Small intestine (tissue), 7 donors: ENCODE results near the gene MPIG6B. TPM values are rescaled to one million over a fixed set of nuclear protein-coding genes. Genes with fewer than 3 reads are reported as not detected.

Experiments
- DNase-seq, 2 donors: peaks; one replicate each; pipeline versions ENCODE4 v3.0.0 to v3.0.0-alpha.2; 2013
- FAIRE-seq: peaks from 2 replicates; lab custom pipeline; 2012; peaks lifted over from hg19 to GRCh38; lab: Jason Lieb, UNC
- H3K27ac ChIP-seq, 3 donors: one replicate each; pipeline ENCODE4 v1.5.1; 2013; ENCODE audit warnings: low read length in 2 of 3, mild to moderate bottlenecking in 2 of 3, control low read depth in 1 of 3, inconsistent platforms in 1 of 3, low read depth in 1 of 3, moderate library complexity in 1 of 3
- H3K27me3 ChIP-seq, 3 donors: one replicate each; pipeline ENCODE4 v1.6.1; 2013; ENCODE audit warnings: low read length in 3 of 3, inconsistent platforms in 1 of 3; ENCODE audit not compliant: control insufficient read depth in 3 of 3, insufficient read depth in 3 of 3
- H3K36me3 ChIP-seq, 3 donors: one replicate each; pipeline ENCODE4 v1.6.1; 2013; ENCODE audit warnings: low read length in 3 of 3, inconsistent platforms in 1 of 3, low read depth in 1 of 3, mild to moderate bottlenecking in 1 of 3, moderate library complexity in 1 of 3; ENCODE audit not compliant: control insufficient read depth in 3 of 3, insufficient read depth in 2 of 3
- H3K4me1 ChIP-seq, 3 donors: one replicate each; pipeline ENCODE4 v1.6.1; 2013; ENCODE audit warnings: low read length in 2 of 3, inconsistent platforms in 1 of 3, low read depth in 1 of 3, mild to moderate bottlenecking in 1 of 3, moderate library complexity in 1 of 3; ENCODE audit not compliant: control insufficient read depth in 3 of 3, insufficient read depth in 2 of 3
- H3K4me3 ChIP-seq, 3 donors: one replicate each; pipeline ENCODE4 v1.5.1; 2013; ENCODE audit warnings: low read length in 3 of 3, control low read depth in 1 of 3, inconsistent platforms in 1 of 3, low read depth in 1 of 3, mild to moderate bottlenecking in 1 of 3, moderate library complexity in 1 of 3
- H3K9me3 ChIP-seq, 2 donors: one replicate each; pipeline ENCODE4 v1.6.1; 2013; ENCODE audit warnings: low read depth in 1 of 2, low read length in 1 of 2; ENCODE audit not compliant: control insufficient read depth in 2 of 2, insufficient read depth in 1 of 2
- WGBS, 3 donors: extraction: QIAGEN DNeasy Blood & Tissue Kit; methylation state at CpG; one replicate each; pipeline ENCODE4 v1.1.7; 2013; 5-methylcytosine and 5-hydroxymethylcytosine counted together
- polyA plus RNA-seq, 4 donors: library from polyadenylated mRNA; stranded (reverse) in 3 of 4; unstranded in 1 of 4; fragments of 200-250 nt in 3 of 4; fragments of 120-200 nt in 1 of 4; gene quantifications; one replicate each; pipeline versions ENCODE4 v1.2.1 to v1.2.3, GENCODE V29; 2013
- donor health status: healthy with polysubstance abuse.
- donor health status: control.
- donor health status: control.
- donor health status: Bipolar disorder and iron deficiency.
- donor health status: healthy.

Gene MPIG6B
- polyA plus RNA-seq, 4 donors = 0.13 to 0.59 TPM; not detected in 2

GRCh38 chr6:31728767-31729514 is 5.8 kb downstream of the MPIG6B start, which contains the start of gene DDAH2:
TSS of gene DDAH2 (minus strand) at chr6:31729299. CDS start at chr6:31729161, 138 bp downstream.
- H3K9me3 ChIP-seq = no peaks in the 10 kb centered on the region
- 24 to 31% (median 27%) methylated on average over 35 to 36 of the region's 36 CpGs for WGBS, 3 donors
- H3K4me1 ChIP-seq = peaks cover 3 to 39% (median 6%) of the 10 kb centered on the region in 3 donors
- FAIRE-seq (no peak), DNase-seq (no peak)
- H3K4me3 ChIP-seq = peak within 1 kb of the TSS; percentile 68 to 88 (median 74)
- H3K27ac ChIP-seq = peak within 1 kb of the TSS; percentile 92 to 96 (median 93)
- H3K27me3 ChIP-seq = no peaks in the 10 kb centered on the region
- peaks cover 11 to 76% (median 11%) of the 10 kb centered on the region in 3 donors for H3K36me3 ChIP-seq

- no peak for FAIRE-seq
- Histone ChIP-seq H3K4me1 (peaks cover 3 to 45% (median 7%) of the 10 kb centered on the region in 3 donors), H3K36me3 (peaks cover 11 to 77% (median 11%) of the 10 kb centered on the region in 3 donors), H3K9me3 (no peaks in the 10 kb centered on the region), H3K27me3 (no peaks in the 10 kb centered on the region), H3K27ac (peak overlapping the region; percentile 92 to 96 (median 93)), H3K4me3 (peak overlapping the region; percentile 68 to 88 (median 74))
- 1% methylated on average over 29 of the region's 29 CpGs for WGBS, 3 donors
- DNase-seq = peak; percentile 93 to 95
Measured at GRCh38 chr6:31729515-31729978, 6.4 kb downstream of the MPIG6B start.

GRCh38 chr6:31729979-31730630 is 6.9 kb downstream of the MPIG6B start:
- H3K4me3 ChIP-seq = peak overlapping the region; percentile 68 to 88 (median 74)
- 1 to 2% (median 2%) methylated on average over 43 to 46 of the region's 46 CpGs for WGBS, 3 donors
- H3K27me3 ChIP-seq = no peaks in the 10 kb centered on the region
- no peaks in the 10 kb centered on the region for H3K9me3 ChIP-seq
- FAIRE-seq (no peak), DNase-seq (peak; percentile 76 to 93)
- H3K4me1 ChIP-seq = peaks cover 3 to 47% (median 7%) of the 10 kb centered on the region in 3 donors
- peaks cover 11 to 78% (median 11%) of the 10 kb centered on the region in 3 donors for H3K36me3 ChIP-seq
- peak overlapping the region; percentile 92 to 96 (median 93) for H3K27ac ChIP-seq

GRCh38 chr6:31730631-31731086 is 7.5 kb downstream of the MPIG6B start:
- peaks cover 3 to 47% (median 7%) of the 10 kb centered on the region in 3 donors for H3K4me1 ChIP-seq
- peaks cover 11 to 76% (median 11%) of the 10 kb centered on the region in 3 donors for H3K36me3 ChIP-seq
- H3K9me3 ChIP-seq = no peaks in the 10 kb centered on the region
- peak overlapping the region in 1 of 3 donors; percentile 88 for H3K4me3 ChIP-seq
- no peak for FAIRE-seq
- WGBS, 3 donors = 58 to 82% (median 67%) methylated on average over 11 of the region's 11 CpGs
- H3K27ac ChIP-seq = peak overlapping the region; percentile 22 to 96 (median 92)
- DNase-seq = no peak
- no peaks in the 10 kb centered on the region for H3K27me3 ChIP-seq

GRCh38 chr6:31732029-31732428 is 8.9 kb downstream of the MPIG6B start:
- Histone ChIP-seq H3K4me1 (peaks cover 3 to 48% (median 11%) of the 10 kb centered on the region in 3 donors), H3K27me3 (no peaks in the 10 kb centered on the region), H3K4me3 (no peak overlapping the region), H3K36me3 (peaks cover 11 to 67% (median 11%) of the 10 kb centered on the region in 3 donors), H3K9me3 (no peaks in the 10 kb centered on the region), H3K27ac (peak overlapping the region in 1 of 3 donors; percentile 12)
- WGBS, 3 donors = 48 to 59% (median 57%) methylated on average over 3 of the region's 3 CpGs
- no peak for FAIRE-seq
- no peak for DNase-seq

GRCh38 chr6:31733734-31734133 is 10.6 kb downstream of the MPIG6B start:
- FAIRE-seq (no peak), DNase-seq (no peak)
- peak overlapping the region in 2 of 3 donors; percentile 72 to 79 for H3K4me3 ChIP-seq
- WGBS, 3 donors = 57 to 76% (median 70%) methylated on average over 4 of the region's 4 CpGs
- H3K9me3 ChIP-seq = no peaks in the 10 kb centered on the region
- H3K36me3 ChIP-seq = peaks cover 11 to 50% (median 11%) of the 10 kb centered on the region in 3 donors
- peak overlapping the region; percentile 92 to 98 (median 97) for H3K27ac ChIP-seq
- H3K4me1 ChIP-seq = peaks cover 3 to 54% (median 14%) of the 10 kb centered on the region in 3 donors
- no peaks in the 10 kb centered on the region for H3K27me3 ChIP-seq

- no peak for DNase-seq
Measured at GRCh38 chr6:31734247-31734820, 11.2 kb downstream of the MPIG6B start.

More at GRCh38 chr6:31734247-31734820, 11.2 kb downstream of the MPIG6B start:
- Histone ChIP-seq H3K4me1 (peaks cover 3 to 56% (median 12%) of the 10 kb centered on the region in 3 donors), H3K36me3 (peaks cover 11 to 48% (median 11%) of the 10 kb centered on the region in 3 donors), H3K27me3 (no peaks in the 10 kb centered on the region), H3K9me3 (no peaks in the 10 kb centered on the region), H3K4me3 (peak overlapping the region; percentile 63 to 79 (median 72)), H3K27ac (peak overlapping the region; percentile 92 to 98 (median 97))
- WGBS, 3 donors = 0 to 15% (median 8%) methylated on average over 2 of the region's 2 CpGs
- FAIRE-seq = no peak
